Suprapubic skin (tissue), 4 donors: ENCODE measurements around the gene RPS17. TPM values are rescaled to one million over a fixed set of nuclear protein-coding genes. Genes with fewer than 3 reads are reported as not detected.

Experiments
- DNase-seq, 2 donors: peaks; one replicate each; pipeline ENCODE4 v3.0.0-alpha.2; 2019; ENCODE audit warnings: low spot score in 2 of 2
- H3K27ac ChIP-seq: fragments of 200-600 bp; sonication (generic); one replicate; pipeline ENCODE4 v1.5.1; 2019
- H3K27me3 ChIP-seq: fragments of 200-600 bp; sonication (generic); one replicate; pipeline ENCODE4 v1.5.1; 2019
- H3K36me3 ChIP-seq: fragments of 200-600 bp; sonication (generic); one replicate; pipeline ENCODE4 v1.5.1; 2019
- H3K4me1 ChIP-seq: fragments of 200-600 bp; sonication (generic); one replicate; pipeline ENCODE4 v1.5.1; 2019
- H3K4me3 ChIP-seq: fragments of 200-600 bp; sonication (generic); one replicate; pipeline ENCODE4 v1.5.1; 2019; ENCODE audit warnings: mild to moderate bottlenecking
- H3K9me3 ChIP-seq: fragments of 200-600 bp; sonication (generic); one replicate; pipeline ENCODE4 v1.5.1; 2019
- CTCF ChIP-seq, 2 donors: fragments of 200-600 bp in 1 of 2; fragments of 450-650 bp in 1 of 2; sonication (generic) in 1 of 2; IDR thresholded peaks; one replicate each; pipeline ENCODE4 v1.5.1; 2016 to 2019; ENCODE audit warnings: antibody characterized with exemption in 2 of 2, mild to moderate bottlenecking in 1 of 2, moderate library complexity in 1 of 2
- EP300 ChIP-seq: sonication (generic); formaldehyde crosslinking; IDR thresholded peaks from one replicate; pipeline ENCODE4 v1.6.1; 2017; ENCODE audit warnings: antibody characterized with exemption
- POLR2A ChIP-seq, 2 donors: fragments of 450-650 bp; IDR thresholded peaks; one replicate each; pipeline ENCODE4 v1.6.1; 2017; ENCODE audit warnings: antibody characterized with exemption in 2 of 2, mild to moderate bottlenecking in 2 of 2, moderate library complexity in 2 of 2
- POLR2AphosphoS5 ChIP-seq, 3 donors: sonication (generic); formaldehyde crosslinking; IDR thresholded peaks; one replicate each; pipeline ENCODE4 v1.6.1; 2017; ENCODE audit warnings: antibody characterized with exemption in 3 of 3
- WGBS: methylation state at CpG from one replicate; pipeline ENCODE4 v1.1.5; 2018; 5-methylcytosine and 5-hydroxymethylcytosine counted together
- total RNA-seq, 4 donors: library from RNA; depleted of rRNA; stranded (reverse); fragments of >200 nt; gene quantifications; one replicate each; pipeline ENCODE4 v1.1.0, GENCODE V29; 2016

RPS17 gene
- total RNA-seq, 4 donors from 2014 or later: 1,246 to 3,036 (median 2,993) TPM

GRCh38 chr15:82543160-82543559 lies 2.9 kb upstream of the RPS17 start:
- H3K9me3 ChIP-seq: no peaks in the 10 kb centered on the region
- H3K27me3 ChIP-seq: no peaks in the 10 kb centered on the region
- no peak overlapping the region for H3K4me3 ChIP-seq
- H3K36me3 ChIP-seq: peaks cover 8% of the 10 kb centered on the region
- TF ChIP-seq POLR2A (IDR thresholded peaks at IDR 0.05) (no peak), EP300 (no peak), CTCF (IDR thresholded peaks at IDR 0.05) (no peak), POLR2AphosphoS5 (IDR thresholded peaks at IDR 0.05) (no peak)
- DNase-seq: no peak
- 36% methylated on average over 2 of the region's 2 CpGs for WGBS
- H3K4me1 ChIP-seq: peaks cover 25% of the 10 kb centered on the region
- no peak overlapping the region for H3K27ac ChIP-seq

DNA sequence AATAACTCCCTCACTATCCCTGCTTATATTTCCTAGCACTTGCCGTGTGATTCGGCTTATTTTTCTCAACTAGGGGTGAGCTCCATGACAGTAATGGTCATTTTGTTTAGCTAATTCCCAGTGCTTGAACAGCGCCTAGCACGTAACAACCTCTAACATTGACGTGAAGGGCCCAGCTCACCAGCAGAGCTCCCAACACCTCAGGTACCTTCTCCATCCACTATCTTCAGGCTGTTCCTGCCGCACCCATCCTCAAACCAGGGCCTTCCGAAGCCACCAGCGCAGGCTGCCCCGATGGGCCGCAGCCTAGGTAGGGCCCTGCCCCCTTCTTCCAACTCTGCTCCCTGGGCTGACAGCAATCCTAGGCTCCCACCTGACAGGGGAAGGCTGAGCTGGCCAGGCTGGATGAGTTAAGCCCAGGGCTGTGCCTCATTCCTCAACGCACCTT lies 751 bp upstream of the RPS17 start:
- Histone ChIP-seq H3K27me3 (no peaks in the 10 kb centered on the region), H3K27ac (peak overlapping the region; percentile 93), H3K9me3 (no peaks in the 10 kb centered on the region), H3K4me1 (peaks cover 40% of the 10 kb centered on the region), H3K4me3 (peak overlapping the region; percentile 64), H3K36me3 (peaks cover 30% of the 10 kb centered on the region)
- TF ChIP-seq EP300 (no peak), POLR2AphosphoS5 (IDR thresholded peaks at IDR 0.05) (no peak), CTCF (IDR thresholded peaks at IDR 0.05) (no peak), POLR2A (IDR thresholded peaks at IDR 0.05) (no peak)
- WGBS: 12% methylated on average over 11 of the region's 11 CpGs
- no peak for DNase-seq

DNA sequence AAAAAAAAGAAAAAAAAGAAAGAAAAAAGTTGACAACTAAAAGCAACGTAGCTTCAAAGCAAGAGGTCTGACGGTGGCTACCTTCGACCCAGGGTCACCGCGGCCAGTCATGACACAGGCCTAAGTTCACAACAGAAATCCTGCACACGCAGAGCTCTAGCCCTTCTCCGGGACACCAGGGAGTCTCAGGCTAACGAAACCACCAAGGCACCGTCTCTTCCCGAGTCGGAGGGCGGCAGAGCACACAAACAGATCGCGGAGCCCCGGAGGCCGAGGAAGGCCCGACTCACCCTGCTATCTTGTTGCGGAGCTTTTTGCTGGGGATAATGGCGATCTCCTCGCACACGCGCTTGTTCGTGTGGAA lies 584 bp downstream of the RPS17 start:
- Histone ChIP-seq H3K27me3 (no peaks in the 10 kb centered on the region), H3K36me3 (peaks cover 43% of the 10 kb centered on the region), H3K9me3 (no peaks in the 10 kb centered on the region), H3K4me1 (peaks cover 40% of the 10 kb centered on the region), H3K27ac (peak overlapping the region; percentile 93), H3K4me3 (peak overlapping the region; percentile 64)
- TF ChIP-seq POLR2A (IDR thresholded peaks at IDR 0.05) (no peak), CTCF (IDR thresholded peaks at IDR 0.05) (no peak), EP300 (no peak), POLR2AphosphoS5 (IDR thresholded peaks at IDR 0.05) (no peak)
- DNase-seq: no peak
- whole genome bisulfite sequencing: under 1% methylated on average over 23 of the region's 23 CpGs

DNA sequence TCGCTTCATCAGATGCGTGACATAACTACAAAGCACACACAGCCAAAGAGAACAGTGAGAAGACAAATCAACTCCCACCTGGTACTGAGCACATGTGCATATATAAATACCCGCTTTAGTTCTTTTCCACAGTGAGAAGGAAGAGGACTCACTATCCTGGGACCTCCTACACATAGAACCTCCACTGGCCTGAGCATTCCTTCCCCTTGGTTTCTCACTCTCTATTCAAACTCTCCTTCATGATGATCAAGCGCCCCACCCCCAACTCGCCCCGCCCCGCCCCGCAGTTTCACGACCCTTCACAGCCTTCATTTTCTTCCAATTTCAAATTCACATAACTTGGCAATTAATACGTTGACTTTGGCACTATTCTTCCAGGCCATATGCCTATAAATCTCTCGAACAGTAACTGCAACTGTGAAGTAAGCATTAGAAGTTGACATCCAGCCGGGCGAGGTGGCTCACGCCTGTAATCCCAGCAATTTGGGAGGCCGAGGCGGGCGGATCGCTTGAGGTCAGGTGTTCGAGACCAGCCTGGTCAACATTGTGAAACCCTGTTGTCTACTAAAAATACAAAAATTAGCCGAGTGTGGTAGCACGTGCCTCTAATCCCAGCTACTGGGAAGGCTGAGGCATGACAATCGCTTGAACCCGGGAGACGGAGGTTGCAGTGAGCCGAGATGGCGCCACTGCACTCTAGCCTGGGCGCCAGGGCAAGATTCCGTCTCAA lies 1.1 kb downstream of the RPS17 start:
- Histone ChIP-seq H3K4me3 (peak overlapping the region; percentile 64), H3K36me3 (peaks cover 47% of the 10 kb centered on the region), H3K9me3 (no peaks in the 10 kb centered on the region), H3K4me1 (peaks cover 40% of the 10 kb centered on the region), H3K27me3 (no peaks in the 10 kb centered on the region), H3K27ac (peak overlapping the region; percentile 93)
- WGBS: 20% methylated on average over 28 of the region's 28 CpGs
- TF ChIP-seq EP300 (no peak), POLR2AphosphoS5 (IDR thresholded peaks at IDR 0.05) (no peak), CTCF (IDR thresholded peaks at IDR 0.05) (no peak), POLR2A (IDR thresholded peaks at IDR 0.05) (no peak)
- no peak for DNase-seq

- Histone ChIP-seq H3K9me3 (no peaks in the 10 kb centered on the region), H3K27ac (no peak overlapping the region), H3K4me1 (peaks cover 42% of the 10 kb centered on the region), H3K36me3 (peaks cover 61% of the 10 kb centered on the region), H3K4me3 (no peak overlapping the region), H3K27me3 (no peaks in the 10 kb centered on the region)
- TF ChIP-seq POLR2AphosphoS5 (IDR thresholded peaks at IDR 0.05) (no peak), EP300 (no peak), CTCF (IDR thresholded peaks at IDR 0.05) (no peak), POLR2A (IDR thresholded peaks at IDR 0.05) (no peak)
- 77% methylated on average over 4 of the region's 4 CpGs for WGBS
- DNase-seq: no peak
Observed at GRCh38 chr15:82537351-82537908, 2.8 kb downstream of the RPS17 start.
